ENCODE results near the gene RAB1A. TPM values are rescaled to one million over a fixed set of nuclear protein-coding genes. Genes with fewer than 3 reads are reported as not detected.

The RAB1A gene
- total and polyA plus RNA-seq, 2 of the 13 experiments (the other 11 are each of a cell fraction or from before 2014, with no cell fraction given) = 206 to 226 TPM

GRCh38 chr2:65055422-65056214 lies 74.3 kb downstream of the RAB1A start (continued):
- TF ChIP-seq ZNF318 (CRISPR knock-in tag; IDR thresholded peaks at IDR 0.05) (peak; percentile 1; the same call in 1 of the 2 replicates), GPN1 (CRISPR knock-in tag; IDR thresholded peaks at IDR 0.05; ENCODE audit: borderline replicate concordance) (peak; percentile 76; the same call in 1 of the 2 replicates), NFKB2 (CRISPR knock-in tag; IDR thresholded peaks at IDR 0.05; ENCODE audit: borderline replicate concordance) (peak; percentile 87; the same call in 1 of the 2 replicates), ARNTL (CRISPR knock-in tag; IDR thresholded peaks at IDR 0.05) (peak; percentile 20; the same call in 1 of the 2 replicates), ZFP36L1 (CRISPR knock-in tag; IDR thresholded peaks at IDR 0.05) (peak; percentile 91; the same call in 1 of the 2 replicates), DR1 (CRISPR knock-in tag; IDR thresholded peaks at IDR 0.05) (no peak), XBP1 (CRISPR knock-in tag; IDR thresholded peaks at IDR 0.05) (no peak), ZNF580 (CRISPR knock-in tag; IDR thresholded peaks at IDR 0.05; ENCODE audit: borderline replicate concordance, low read depth) (no peak; the same call in 1 of the 2 replicates), PAXIP1 (CRISPR knock-in tag; conservative IDR thresholded peaks at IDR 0.05) (peak; percentile 38; the same call in 1 of the 2 replicates), RERE (CRISPR knock-in tag; IDR thresholded peaks at IDR 0.05; ENCODE audit: low read depth) (no peak)
